Aorta (tissue), 5 donors: ENCODE results near the gene NPAS2. TPM values are rescaled to one million over a fixed set of nuclear protein-coding genes. Genes with fewer than 3 reads are reported as not detected.

Source experiments
- ATAC-seq: fragments of 200-7000 bp; cut with Tn5 transposase; one replicate; pipeline ENCODE4 v1.9.1; 2022; ENCODE audit warnings: moderate library complexity; ENCODE audit not compliant: low FRiP score
- DNase-seq, 2 donors: peaks; one replicate each; pipeline ENCODE4 v3.0.0-alpha.2; 2020
- H3K27ac ChIP-seq, 2 donors: one replicate each; pipeline ENCODE4 v1.5.1; 2013; ENCODE audit warnings: low read length in 2 of 2, mild to moderate bottlenecking in 2 of 2, moderate library complexity in 2 of 2, control low read depth in 1 of 2, inconsistent platforms in 1 of 2, low read depth in 1 of 2
- H3K27me3 ChIP-seq, 2 donors: one replicate each; pipeline ENCODE4 v1.6.1; 2013; ENCODE audit warnings: control low read depth in 1 of 2, low read length in 1 of 2, mild to moderate bottlenecking in 1 of 2, moderate library complexity in 1 of 2; ENCODE audit not compliant: insufficient read depth in 2 of 2, control insufficient read depth in 1 of 2
- H3K36me3 ChIP-seq, 2 donors: one replicate each; pipeline ENCODE4 v1.6.1; 2013; ENCODE audit warnings: control low read depth in 1 of 2, low read length in 1 of 2, mild to moderate bottlenecking in 1 of 2; ENCODE audit not compliant: insufficient read depth in 2 of 2, control insufficient read depth in 1 of 2
- H3K4me1 ChIP-seq, 2 donors: one replicate each; pipeline ENCODE4 v1.6.1; 2013; ENCODE audit warnings: low read length in 2 of 2, control low read depth in 1 of 2, mild to moderate bottlenecking in 1 of 2, moderate library complexity in 1 of 2; ENCODE audit not compliant: insufficient read depth in 2 of 2, control insufficient read depth in 1 of 2
- H3K4me3 ChIP-seq, 2 donors: one replicate each; pipeline ENCODE4 v1.5.1; 2013; ENCODE audit warnings: low read length in 2 of 2, control low read depth in 1 of 2, mild to moderate bottlenecking in 1 of 2
- H3K9me3 ChIP-seq: one replicate; pipeline ENCODE4 v1.6.1; 2013; ENCODE audit warnings: mild to moderate bottlenecking, low read length; ENCODE audit not compliant: control insufficient read depth
- WGBS, 2 donors: extraction: QIAGEN DNeasy Blood & Tissue Kit; methylation state at CpG; one replicate each; pipeline ENCODE4 v1.1.7; 2013; 5-methylcytosine and 5-hydroxymethylcytosine counted together
- intact Hi-C, 2 donors: fragments of 100-400 bp; cut with DNase I; formaldehyde crosslinking; loops; one replicate each; pipeline versions ENCODE4 v1.14.2 to v1.15.0; 2022
- polyA plus RNA-seq, 2 donors: library from polyadenylated mRNA; stranded (reverse); fragments of 200-250 nt; gene quantifications; one replicate each; pipeline ENCODE4 v1.2.3, GENCODE V29; 2013
- total RNA-seq, 2 donors: library from RNA; stranded (reverse); fragmentation: NEBNext Ultra II Directional; extraction: Animal tissue kit (Norgen Biotek cat#: 25700); gene quantifications; one replicate each; pipeline ENCODE4 v1.2.1, GENCODE V29; 2021
- donor health status: healthy with polysubstance abuse.
- donor health status: Bipolar disorder and iron deficiency.
- donor health status: DM: no; HTN: no; CAD: no.
- donor health status: DM: no; HTN: no; CAD: no.
- donor health status: DM: yes; HTN: yes; CAD: no.

The NPAS2 gene
- total and polyA plus RNA-seq, 4 donors = 7.8 to 42.0 (median 24.2) TPM

DNA sequence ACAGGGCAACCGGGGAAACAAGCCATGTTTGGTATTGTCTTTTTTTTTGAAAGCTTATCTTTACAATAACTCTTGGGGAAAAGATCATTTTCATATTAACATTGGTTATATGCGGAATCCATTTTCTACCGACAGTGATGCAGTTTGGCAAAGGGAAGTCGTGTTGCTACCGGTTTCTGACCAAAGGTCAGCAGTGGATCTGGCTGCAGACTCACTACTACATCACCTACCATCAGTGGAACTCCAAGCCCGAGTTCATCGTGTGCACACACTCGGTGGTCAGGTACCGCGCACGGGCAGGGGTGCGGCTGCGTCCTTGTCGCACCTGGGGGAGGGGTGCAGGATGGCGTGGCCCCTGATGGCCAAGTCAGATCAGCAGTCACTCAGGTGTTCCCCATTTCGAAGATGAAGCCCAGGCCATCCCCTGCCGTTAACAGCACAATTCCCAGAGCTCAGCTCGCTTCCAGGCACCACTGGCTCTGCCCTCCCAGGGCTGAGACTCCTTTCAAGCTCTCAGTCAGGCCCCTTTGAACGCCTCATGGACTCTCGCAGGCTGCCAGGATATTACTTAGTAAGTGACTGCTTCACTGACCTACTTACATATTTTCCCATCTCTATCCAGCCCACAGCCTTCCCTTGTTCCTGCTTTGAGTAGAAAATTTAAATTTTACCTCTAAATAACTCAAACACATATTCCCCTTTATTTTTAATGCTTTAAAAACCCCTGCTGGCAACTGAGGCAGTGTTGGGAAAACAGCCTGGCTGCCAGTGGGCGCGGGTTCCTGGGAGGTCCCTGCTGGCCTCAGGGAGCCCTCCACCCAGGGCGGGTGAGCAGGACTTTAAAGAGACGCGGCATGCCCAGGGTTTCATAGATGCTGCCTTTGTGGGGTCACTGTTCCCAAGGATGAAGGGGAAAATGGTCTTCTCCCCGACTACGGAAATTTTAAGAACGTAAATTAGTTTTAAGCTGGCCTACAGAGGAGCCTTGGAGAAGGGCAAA, 148.5 kb downstream of the NPAS2 start:
- H3K36me3 ChIP-seq = peaks cover 0 to 7% of the 10 kb centered on the region in 2 donors

DNA sequence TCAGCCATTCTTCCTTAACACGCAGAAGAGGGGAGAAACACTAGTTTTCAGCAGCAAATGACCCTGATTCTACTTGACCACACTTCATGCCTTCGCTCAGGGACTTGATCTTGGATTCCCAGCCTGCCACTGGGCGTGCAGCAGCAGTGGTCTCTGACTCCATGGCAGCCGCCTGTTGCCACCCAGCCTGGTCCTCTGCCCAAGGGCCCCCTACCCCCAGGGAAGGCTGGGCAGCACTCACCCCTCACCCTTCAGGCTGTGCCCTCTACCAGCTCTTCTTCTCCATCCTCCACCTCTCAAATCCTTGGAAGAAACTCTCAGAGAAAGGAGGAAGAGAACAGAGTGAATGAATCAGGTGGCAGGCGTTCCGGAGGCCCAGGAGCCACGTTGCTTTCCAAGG, 150.1 kb downstream of the NPAS2 start:
- H3K4me1 ChIP-seq = peaks cover 0 to 2% of the 10 kb centered on the region in 2 donors
- no peak overlapping the region for H3K4me3 ChIP-seq
- H3K36me3 ChIP-seq = peaks cover under 1 to 7% of the 10 kb centered on the region in 2 donors
- intact Hi-C loops = no loop called here
- ATAC-seq (no peak), DNase-seq (peak in 1 of 2 donors; percentile 45)
- no peaks in the 10 kb centered on the region for H3K27me3 ChIP-seq
- H3K27ac ChIP-seq = no peak overlapping the region
- H3K9me3 ChIP-seq = no peaks in the 10 kb centered on the region
- WGBS, 2 donors = 93 to 94% methylated on average over 7 of the region's 7 CpGs

More for the DNA sequence above, 148.5 kb downstream of the NPAS2 start:
- DNase-seq = peak in 1 of 2 donors; percentile 65
- H3K4me1 ChIP-seq = peaks cover 0 to 2% of the 10 kb centered on the region in 2 donors
- intact Hi-C loops = no loop called here
- H3K27me3 ChIP-seq = no peaks in the 10 kb centered on the region
- no peak overlapping the region for H3K4me3 ChIP-seq
- 91 to 94% methylated on average over 28 of the region's 28 CpGs for WGBS, 2 donors
- H3K9me3 ChIP-seq = no peaks in the 10 kb centered on the region
- ATAC-seq = no peak
- no peak overlapping the region for H3K27ac ChIP-seq

DNA sequence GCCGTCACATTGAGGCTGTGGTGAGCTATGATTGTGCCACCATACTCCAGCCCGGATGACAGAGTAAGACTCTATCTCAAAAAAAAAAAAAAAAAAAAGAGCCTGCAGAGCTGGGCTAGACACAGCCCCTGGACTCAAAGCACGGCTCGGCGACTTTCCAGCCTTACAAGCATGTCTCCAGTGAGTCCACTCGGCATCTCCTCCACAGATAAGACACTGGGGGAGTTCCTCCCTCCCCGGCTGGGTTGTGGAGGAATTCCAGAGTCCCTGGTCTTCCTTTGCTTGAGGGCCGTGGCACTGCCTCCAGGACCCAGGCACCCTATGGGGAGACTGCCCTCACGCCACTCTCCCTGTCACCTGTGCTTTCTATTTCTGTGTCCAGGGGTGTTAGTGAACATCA, 151.3 kb downstream of the NPAS2 start:
- no peaks in the 10 kb centered on the region for H3K9me3 ChIP-seq
- intact Hi-C loops = no loop called here
- H3K4me1 ChIP-seq = no peaks in the 10 kb centered on the region
- WGBS, 2 donors = 88 to 92% methylated on average over 9 of the region's 9 CpGs
- no peaks in the 10 kb centered on the region for H3K27me3 ChIP-seq
- ATAC-seq (no peak), DNase-seq (peak in 1 of 2 donors; percentile 68)
- H3K4me3 ChIP-seq = no peak overlapping the region
- H3K27ac ChIP-seq = no peak overlapping the region
- H3K36me3 ChIP-seq = peaks cover 3 to 7% of the 10 kb centered on the region in 2 donors

DNA sequence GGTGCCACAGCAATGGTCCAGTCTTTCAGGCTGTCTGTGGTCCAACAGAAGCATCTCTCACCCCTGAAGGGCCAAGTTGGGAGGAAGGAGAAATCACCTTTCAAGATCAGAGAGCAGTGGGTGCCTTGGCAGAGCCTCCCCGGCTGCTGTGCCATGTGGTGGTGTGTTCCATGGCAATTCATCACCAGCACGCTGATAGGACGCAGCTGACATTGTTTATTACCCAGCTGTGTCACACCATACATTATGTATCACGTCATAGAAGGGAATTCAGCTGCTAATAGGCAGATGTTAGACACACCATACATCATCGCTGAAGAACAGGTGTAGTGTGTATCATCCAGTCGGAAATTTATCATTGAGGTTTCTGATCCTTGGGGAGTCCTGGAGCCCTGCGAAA, 152.5 kb downstream of the NPAS2 start:
- WGBS, 2 donors = 86 to 87% methylated on average over 7 of the region's 7 CpGs
- H3K27ac ChIP-seq = no peak overlapping the region
- H3K4me1 ChIP-seq = no peaks in the 10 kb centered on the region
- ATAC-seq = no peak
- H3K36me3 ChIP-seq = peaks cover 3 to 7% of the 10 kb centered on the region in 2 donors
- peak in 1 of 2 donors; percentile 8 for DNase-seq
- H3K27me3 ChIP-seq = no peaks in the 10 kb centered on the region
- intact Hi-C loops = no loop called here
- H3K4me3 ChIP-seq = no peak overlapping the region
- no peaks in the 10 kb centered on the region for H3K9me3 ChIP-seq

DNA sequence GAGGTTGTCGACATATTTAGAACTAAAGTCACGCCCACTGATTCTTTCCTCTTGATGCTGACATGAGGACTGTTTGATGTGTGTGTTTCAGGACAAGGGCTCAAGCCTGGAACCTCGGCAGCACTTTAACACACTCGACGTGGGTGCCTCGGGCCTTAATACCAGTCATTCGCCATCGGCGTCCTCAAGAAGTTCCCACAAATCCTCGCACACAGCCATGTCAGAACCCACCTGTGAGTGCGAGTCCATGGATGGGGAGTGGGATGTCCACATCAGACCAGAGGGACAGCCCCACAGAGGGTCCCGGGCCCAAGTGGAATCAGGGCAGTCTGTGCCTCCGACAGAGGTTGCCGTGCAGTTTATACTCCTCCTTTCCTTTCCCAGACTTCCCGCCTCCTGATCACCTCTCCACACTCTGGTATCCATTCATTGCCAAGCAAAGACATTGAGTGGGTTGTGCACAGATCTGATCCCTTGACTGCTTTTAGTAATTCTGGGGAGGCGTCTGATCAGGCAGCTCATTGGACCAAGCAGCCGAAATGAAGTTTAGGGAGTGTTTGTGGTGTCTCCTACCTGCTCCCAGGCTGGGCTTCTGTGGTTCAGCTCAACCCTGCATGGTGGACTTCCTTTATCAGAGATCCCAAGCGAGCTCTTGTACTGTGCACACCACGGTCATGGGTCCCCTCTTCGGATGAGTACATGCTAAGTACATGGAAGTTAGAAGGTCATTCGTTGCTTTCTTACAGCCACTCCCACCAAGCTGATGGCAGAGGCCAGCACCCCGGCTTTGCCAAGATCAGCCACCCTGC, 155.0 kb downstream of the NPAS2 start:
- intact Hi-C loops = loop anchor here in 1 of 2 donors (5.0 kb wide), 1 partner anchor 153 kb away; the partner anchor contains the start of gene NPAS2
- Histone ChIP-seq H3K27ac (no peak overlapping the region), H3K4me1 (no peaks in the 10 kb centered on the region), H3K36me3 (peaks cover 1 to 3% of the 10 kb centered on the region in 2 donors), H3K9me3 (no peaks in the 10 kb centered on the region), H3K4me3 (no peak overlapping the region), H3K27me3 (no peaks in the 10 kb centered on the region)
- 90 to 91% methylated on average over 22 of the region's 22 CpGs for WGBS, 2 donors
- ATAC-seq (no peak), DNase-seq (peak in 1 of 2 donors; percentile 27)

DNA sequence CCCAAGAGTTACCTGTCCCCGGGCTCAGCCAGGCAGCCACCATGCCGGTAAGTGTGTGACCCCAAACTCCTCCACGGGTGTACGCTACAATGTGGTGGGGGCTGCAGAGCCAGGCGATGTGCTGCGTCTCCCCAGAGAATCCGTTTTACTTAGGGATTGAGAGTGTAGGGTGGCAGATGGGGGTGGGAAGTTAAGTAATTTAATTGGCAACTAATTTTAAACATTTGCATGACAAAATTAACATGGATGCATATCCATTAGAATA, 155.5 kb downstream of the NPAS2 start:
- Histone ChIP-seq H3K27me3 (no peaks in the 10 kb centered on the region), H3K27ac (no peak overlapping the region), H3K36me3 (peaks cover 0 to 3% of the 10 kb centered on the region in 2 donors), H3K4me3 (no peak overlapping the region), H3K9me3 (no peaks in the 10 kb centered on the region), H3K4me1 (no peaks in the 10 kb centered on the region)
- ATAC-seq = no peak
- intact Hi-C loops = loop anchor here in 1 of 2 donors (5.0 kb wide), 1 partner anchor 153 kb away; the partner anchor contains the start of gene NPAS2
- WGBS, 2 donors = 93 to 94% methylated on average over 7 of the region's 7 CpGs
- peak in 1 of 2 donors; percentile 62 for DNase-seq

DNA sequence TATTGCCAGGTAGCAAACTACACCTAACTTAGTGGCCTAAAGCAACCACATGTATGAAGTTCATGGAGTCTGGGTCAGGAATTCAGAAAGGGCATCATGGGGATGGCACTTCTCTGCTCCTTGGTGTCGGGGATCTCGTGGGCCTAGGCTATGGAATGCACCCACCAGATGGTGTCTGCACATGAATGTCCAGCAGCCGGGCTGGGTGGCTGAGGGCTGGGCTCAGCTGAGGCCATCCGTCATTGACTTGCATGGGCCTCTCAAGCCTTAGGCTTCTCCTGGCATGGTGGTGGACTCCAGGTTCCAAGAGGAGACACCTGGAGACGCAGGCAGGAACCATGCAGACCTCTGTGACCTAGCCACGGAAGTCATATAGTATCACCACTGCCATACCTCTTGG, 156.1 kb downstream of the NPAS2 start:
- DNase-seq (peak in 1 of 2 donors; percentile 40), ATAC-seq (no peak)
- Histone ChIP-seq H3K36me3 (peaks cover 0 to 3% of the 10 kb centered on the region in 2 donors), H3K27ac (no peak overlapping the region), H3K4me3 (no peak overlapping the region), H3K27me3 (no peaks in the 10 kb centered on the region), H3K9me3 (no peaks in the 10 kb centered on the region), H3K4me1 (no peaks in the 10 kb centered on the region)
- WGBS, 2 donors = 82 to 88% methylated on average over 6 of the region's 6 CpGs
- intact Hi-C loops = loop anchor here in 1 of 2 donors (5.0 kb wide), 1 partner anchor 154 kb away; the partner anchor contains the start of gene NPAS2

DNA sequence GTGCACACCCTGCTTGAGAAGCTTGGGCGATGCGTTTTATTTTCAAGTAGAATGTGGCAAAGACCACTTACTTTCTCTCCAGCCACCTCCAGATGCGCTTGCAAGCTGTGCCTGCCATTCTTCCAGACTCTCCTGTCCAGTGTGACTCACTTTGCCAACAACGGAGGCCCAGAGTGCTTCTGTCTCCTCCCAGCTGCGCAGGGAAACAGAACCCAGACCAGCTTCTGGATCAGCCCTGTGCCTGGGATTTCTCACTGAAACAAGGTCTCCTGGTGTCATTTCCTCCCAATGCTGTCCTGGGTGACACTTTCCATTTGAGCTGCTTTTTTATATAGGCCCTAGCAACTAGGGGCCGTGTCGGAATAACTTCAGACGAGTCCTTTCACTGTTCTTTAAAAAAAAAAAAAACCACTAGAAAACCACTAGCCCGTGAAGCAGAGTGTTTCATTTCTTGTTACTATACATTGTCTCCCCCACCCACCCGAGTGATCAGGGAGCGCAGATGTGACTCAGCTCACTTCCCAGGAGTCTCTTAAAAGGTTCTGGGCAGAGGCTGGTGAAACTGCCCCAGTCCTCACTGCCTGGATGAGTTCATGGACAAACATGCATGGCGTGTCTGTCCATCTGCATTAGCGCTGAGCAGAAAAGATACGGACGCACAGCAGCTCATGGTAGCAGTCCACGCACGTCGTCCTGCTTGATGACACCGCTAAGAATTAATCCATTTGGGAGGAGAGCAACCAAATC, 156.9 kb downstream of the NPAS2 start:
- peaks cover 0 to 3% of the 10 kb centered on the region in 2 donors for H3K36me3 ChIP-seq
- H3K4me3 ChIP-seq = no peak overlapping the region
- no peaks in the 10 kb centered on the region for H3K27me3 ChIP-seq
- H3K9me3 ChIP-seq = no peaks in the 10 kb centered on the region
- intact Hi-C loops = loop anchor here in 1 of 2 donors (5.0 kb wide), 1 partner anchor 155 kb away; the partner anchor contains the start of gene NPAS2
- H3K27ac ChIP-seq = peak overlapping the region in 1 of 2 donors; percentile 1
- no peaks in the 10 kb centered on the region for H3K4me1 ChIP-seq
- DNase-seq (peak in 1 of 2 donors; percentile 26), ATAC-seq (no peak)
- WGBS, 2 donors = 84 to 86% methylated on average over 19 of the region's 19 CpGs
